ENCODE measurements around the gene QRICH2. TPM values are rescaled to one million over a fixed set of nuclear protein-coding genes. Genes with fewer than 3 reads are reported as not detected.

Gene QRICH2
- total RNA-seq, 4 donors from 2014 or later: 0.59 to 2.4 (median 1.1) TPM

DNA sequence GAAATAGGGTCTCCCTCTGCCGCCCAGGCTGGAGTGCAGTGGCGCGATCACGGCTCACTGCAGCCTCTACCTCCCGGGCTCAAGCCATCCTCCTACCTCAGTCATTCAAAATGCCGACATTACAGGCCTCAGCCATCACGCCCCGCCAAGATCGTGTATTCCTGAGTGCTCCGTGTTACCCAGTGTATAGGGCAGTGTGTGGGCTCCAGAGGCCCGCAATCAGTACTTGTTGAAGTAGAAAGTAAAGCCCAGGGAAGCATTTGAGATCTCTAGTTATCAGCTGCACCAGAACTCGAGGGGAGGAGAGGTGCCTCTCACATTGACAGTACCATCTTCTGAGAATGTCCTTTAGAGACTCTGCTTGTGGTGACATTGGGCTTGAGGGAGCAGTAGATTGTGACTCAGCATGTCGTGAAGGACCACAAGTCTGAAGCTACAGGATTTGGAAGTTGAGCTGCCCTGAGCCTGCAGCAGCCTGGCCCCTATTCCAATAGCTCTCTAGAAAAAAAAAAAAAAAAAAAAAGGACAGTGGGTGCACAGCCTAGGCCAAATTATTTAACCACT, 46.8 kb upstream of the QRICH2 start:
- no peaks in the 10 kb centered on the region for H3K9me3 ChIP-seq
- no peaks in the 10 kb centered on the region for H3K27me3 ChIP-seq
- peaks cover 6 to 13% of the 10 kb centered on the region in 2 donors for H3K4me1 ChIP-seq
- intact Hi-C loops (cut with DNase I; ENCODE audit: low total_unique reads) (loop anchor here (2.0 kb wide), 1 partner anchor 16 kb away; no protein-coding TSS in a partner anchor), in situ Hi-C loops (cut with MboI; ENCODE audit: low sequenced_read_pairs in 4 of 4) (no loop called here)
- TF ChIP-seq POLR2A (IDR thresholded peaks at IDR 0.05) (no peak), CTCF (IDR thresholded peaks at IDR 0.05 in 4 of 5, conservative IDR thresholded peaks at IDR 0.05 in 1 of 5) (no peak)
- H3K36me3 ChIP-seq: no peaks in the 10 kb centered on the region
- no peak for DNase-seq
- ATAC-seq: no peak
- H3K27ac ChIP-seq: no peak overlapping the region
- peak overlapping the region in 1 of 4 donors; percentile 83 for H3K4me3 ChIP-seq

DNA sequence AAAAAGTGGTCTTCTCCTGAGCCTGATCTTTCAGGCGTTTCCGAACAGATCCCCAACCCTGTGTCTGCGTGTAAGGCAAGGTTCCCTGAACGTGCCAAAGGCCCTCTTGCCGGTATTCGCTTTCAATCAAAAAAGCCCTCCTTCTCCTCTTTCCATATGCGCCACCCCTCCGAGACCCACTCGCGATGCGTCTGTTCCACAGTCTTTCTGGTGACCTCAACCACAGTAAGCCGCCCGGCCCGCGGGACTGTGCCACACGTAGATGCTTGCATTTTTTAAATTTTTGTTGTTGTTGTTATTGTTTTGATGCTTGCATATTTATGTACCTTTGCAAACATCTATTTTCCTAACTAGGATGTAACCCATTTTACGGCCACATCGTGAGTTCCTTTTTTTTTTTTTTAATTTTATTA, 46.2 kb upstream of the QRICH2 start:
- in situ Hi-C loops (cut with MboI; ENCODE audit: low sequenced_read_pairs in 4 of 4) (no loop called here), intact Hi-C loops (cut with DNase I; ENCODE audit: low total_unique reads) (loop anchor here (2.0 kb wide), 1 partner anchor 16 kb away; no protein-coding TSS in a partner anchor)
- no peaks in the 10 kb centered on the region for H3K36me3 ChIP-seq
- H3K4me3 ChIP-seq: peak overlapping the region; percentile 72 to 99 (median 88)
- TF ChIP-seq POLR2A (IDR thresholded peaks at IDR 0.05) (no peak), CTCF (IDR thresholded peaks at IDR 0.05 in 4 of 5, conservative IDR thresholded peaks at IDR 0.05 in 1 of 5) (no peak)
- peak overlapping the region; percentile 74 to 95 (median 84) for H3K27ac ChIP-seq
- H3K27me3 ChIP-seq: no peaks in the 10 kb centered on the region
- H3K4me1 ChIP-seq: peaks cover 6 to 13% of the 10 kb centered on the region in 2 donors
- H3K9me3 ChIP-seq: no peaks in the 10 kb centered on the region
- ATAC-seq: no peak
- DNase-seq: no peak

- in situ Hi-C loops (cut with MboI; ENCODE audit: low sequenced_read_pairs in 4 of 4) (no loop called here), intact Hi-C loops (cut with DNase I; ENCODE audit: low total_unique reads) (loop anchor here (1.0 to 2.0 kb wide), 2 partner anchors 17 to 32 kb away; no protein-coding TSS in a partner anchor)
- TF ChIP-seq POLR2A (IDR thresholded peaks at IDR 0.05): peak; percentile 60 to 75
- peak; percentile 11 to 66 (median 48) for TF ChIP-seq CTCF (IDR thresholded peaks at IDR 0.05 in 4 of 5, conservative IDR thresholded peaks at IDR 0.05 in 1 of 5)
- no peaks in the 10 kb centered on the region for H3K9me3 ChIP-seq
- H3K27me3 ChIP-seq: no peaks in the 10 kb centered on the region
- ATAC-seq (peak; percentile 96), DNase-seq (peak; percentile 66 to 77)
- H3K36me3 ChIP-seq: no peaks in the 10 kb centered on the region
- peak within 1 kb of the TSS; percentile 72 to 99 (median 88) for H3K4me3 ChIP-seq
- peaks cover 6 to 13% of the 10 kb centered on the region in 2 donors for H3K4me1 ChIP-seq
- peak within 1 kb of the TSS; percentile 74 to 95 (median 84) for H3K27ac ChIP-seq
Measured at GRCh38 chr17:76353599-76354316, 45.7 kb upstream of the QRICH2 start, which contains the start of gene PRPSAP1. Gene PRPSAP1 (minus strand): TSS chr17:76353916. CDS start chr17:76353703, 213 bp downstream.

DNA sequence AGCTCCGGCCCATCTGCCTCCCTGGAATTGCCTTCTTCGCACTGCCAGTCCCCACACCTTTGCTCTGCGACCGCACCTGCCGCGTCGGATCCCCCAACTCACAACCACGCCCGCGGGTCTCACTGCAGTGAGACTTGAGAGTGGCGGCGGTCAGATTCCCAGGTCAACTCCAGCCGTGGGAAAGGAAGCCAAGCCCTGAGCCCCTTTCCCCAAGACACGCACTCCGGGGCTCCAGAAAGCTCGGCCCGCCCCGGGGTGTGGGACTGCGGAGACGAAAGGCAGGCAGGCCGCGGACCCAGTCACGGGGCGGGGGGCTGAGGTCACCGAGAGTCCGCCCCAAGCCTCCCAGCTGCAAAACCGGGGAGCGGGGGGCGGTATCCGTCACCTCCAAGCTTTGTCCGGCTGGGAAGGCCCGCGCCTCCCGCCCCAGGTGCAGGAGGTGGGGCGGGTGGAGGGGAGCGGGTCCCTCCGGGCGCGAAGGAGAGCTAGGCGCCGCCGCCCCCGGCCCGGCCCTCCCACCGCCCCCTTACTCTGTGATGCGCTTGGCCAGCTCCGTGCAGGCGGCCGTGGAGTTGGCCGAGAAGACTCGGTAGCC, 45.0 kb upstream of the QRICH2 start:
- Histone ChIP-seq H3K27me3 (no peaks in the 10 kb centered on the region), H3K27ac (peak overlapping the region; percentile 74 to 95 (median 84)), H3K9me3 (no peaks in the 10 kb centered on the region), H3K4me3 (peak overlapping the region; percentile 72 to 99 (median 88)), H3K36me3 (no peaks in the 10 kb centered on the region), H3K4me1 (peaks cover 6 to 13% of the 10 kb centered on the region in 2 donors)
- in situ Hi-C loops (cut with MboI; ENCODE audit: low sequenced_read_pairs in 4 of 4) (no loop called here), intact Hi-C loops (cut with DNase I; ENCODE audit: low total_unique reads) (loop anchor here (1.0 kb wide), 1 partner anchor 32 kb away; no protein-coding TSS in a partner anchor)
- ATAC-seq: peak; percentile 13 to 26
- TF ChIP-seq CTCF (IDR thresholded peaks at IDR 0.05 in 4 of 5, conservative IDR thresholded peaks at IDR 0.05 in 1 of 5): no peak
- no peak for TF ChIP-seq POLR2A (IDR thresholded peaks at IDR 0.05)
- peak in 1 of 2 donors; percentile 12 for DNase-seq
